ENCODE data around the gene ADRB2. TPM values are rescaled to one million over a fixed set of nuclear protein-coding genes. Genes with fewer than 3 reads are reported as not detected.

ADRB2 gene
- total RNA-seq, 1 donor from 2014 or later, result 0.64 TPM

DNA sequence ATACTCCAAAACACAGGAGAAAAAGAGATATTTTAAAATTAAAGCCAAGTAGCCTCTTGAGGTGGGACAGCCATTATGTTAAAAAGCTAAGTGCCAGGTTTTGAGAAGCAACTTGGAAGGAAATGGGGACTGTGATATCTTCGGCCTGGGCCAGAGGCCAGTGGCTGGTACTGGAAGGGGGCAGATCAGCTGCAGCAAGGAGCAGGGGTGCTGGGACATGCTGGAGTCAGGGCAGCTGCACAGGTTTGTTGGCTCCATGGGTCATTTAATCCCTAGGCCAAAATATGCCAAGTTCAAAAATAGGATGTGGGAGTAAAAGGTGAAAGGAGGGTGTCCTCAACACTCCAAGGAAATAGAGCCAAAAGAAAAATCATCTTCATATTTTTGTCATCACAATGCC lies 30.0 kb downstream of the ADRB2 start:
- Histone ChIP-seq H2AFZ (ENCODE audit: low read depth, low read length) (no peak overlapping the region), H3K4me3 (ENCODE audit: insufficient read depth, low read depth, low read length) (no peak overlapping the region), H4K20me1 (ENCODE audit: insufficient read depth, low read length) (no peaks in the 10 kb centered on the region), H3K27me3 (ENCODE audit: insufficient read depth, low read length) (no peaks in the 10 kb centered on the region), H3K9ac (ENCODE audit: low read length) (no peak overlapping the region), H3K79me2 (ENCODE audit: insufficient read depth, low read length) (no peaks in the 10 kb centered on the region), H3K4me2 (ENCODE audit: low read length) (no peak overlapping the region), H3K27ac (ENCODE audit: low read depth, low read length) (no peak overlapping the region), H3K4me1 (ENCODE audit: insufficient read depth, low read length) (no peaks in the 10 kb centered on the region), H3K36me3 (ENCODE audit: insufficient read depth, low read length) (no peaks in the 10 kb centered on the region), H3K9me3 (ENCODE audit: insufficient read depth, low read depth, low read length) (no peaks in the 10 kb centered on the region)
- no peaks in the 10 kb centered on the region for H3K36me3 Mint-ChIP-seq (ENCODE audit: low read depth, unreplicated experiment)
- no peak overlapping the region for H3K4me3 Mint-ChIP-seq (ENCODE audit: unreplicated experiment)
- H3K27ac Mint-ChIP-seq (ENCODE audit: unreplicated experiment), result no peak overlapping the region
- no peak for TF ChIP-seq EZH2 (IDR thresholded peaks at IDR 0.05; ENCODE audit: insufficient read depth, low read length)
- TF ChIP-seq, protein P1, sequence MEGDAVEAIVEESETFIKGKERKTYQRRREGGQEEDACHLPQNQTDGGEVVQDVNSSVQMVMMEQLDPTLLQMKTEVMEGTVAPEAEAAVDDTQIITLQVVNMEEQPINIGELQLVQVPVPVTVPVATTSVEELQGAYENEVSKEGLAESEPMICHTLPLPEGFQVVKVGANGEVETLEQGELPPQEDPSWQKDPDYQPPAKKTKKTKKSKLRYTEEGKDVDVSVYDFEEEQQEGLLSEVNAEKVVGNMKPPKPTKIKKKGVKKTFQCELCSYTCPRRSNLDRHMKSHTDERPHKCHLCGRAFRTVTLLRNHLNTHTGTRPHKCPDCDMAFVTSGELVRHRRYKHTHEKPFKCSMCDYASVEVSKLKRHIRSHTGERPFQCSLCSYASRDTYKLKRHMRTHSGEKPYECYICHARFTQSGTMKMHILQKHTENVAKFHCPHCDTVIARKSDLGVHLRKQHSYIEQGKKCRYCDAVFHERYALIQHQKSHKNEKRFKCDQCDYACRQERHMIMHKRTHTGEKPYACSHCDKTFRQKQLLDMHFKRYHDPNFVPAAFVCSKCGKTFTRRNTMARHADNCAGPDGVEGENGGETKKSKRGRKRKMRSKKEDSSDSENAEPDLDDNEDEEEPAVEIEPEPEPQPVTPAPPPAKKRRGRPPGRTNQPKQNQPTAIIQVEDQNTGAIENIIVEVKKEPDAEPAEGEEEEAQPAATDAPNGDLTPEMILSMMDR (IDR thresholded peaks at IDR 0.05; ENCODE audit: insufficient read depth, low read depth, low read length), result no peak
- no peaks in the 10 kb centered on the region for H3K27me3 Mint-ChIP-seq (ENCODE audit: low read depth, unreplicated experiment)
- no peak for FAIRE-seq
- no peaks in the 10 kb centered on the region for H3K9me3 Mint-ChIP-seq (ENCODE audit: unreplicated experiment)
- peaks cover 5% of the 10 kb centered on the region for H3K4me1 Mint-ChIP-seq (ENCODE audit: low read depth, unreplicated experiment)
- DNase-seq (ENCODE audit: low read depth), result no peak

DNA sequence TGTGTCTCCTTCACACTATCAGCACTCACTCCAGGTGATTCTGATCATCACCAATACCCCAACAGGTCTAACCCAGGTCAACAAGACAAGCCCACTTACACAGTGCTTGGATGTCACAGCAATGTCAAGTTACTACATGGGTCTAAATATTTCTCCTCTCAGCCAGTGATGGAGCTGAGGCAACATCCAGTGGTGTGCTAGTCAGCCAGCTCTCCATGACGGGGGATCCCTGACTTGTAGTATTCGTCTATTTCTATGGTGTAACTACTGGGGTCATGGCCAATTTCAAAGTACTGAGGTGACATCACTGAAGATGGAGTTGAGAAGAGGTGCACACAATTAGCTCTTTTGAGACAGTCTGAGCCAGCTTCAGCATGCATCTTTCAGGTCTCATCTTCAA lies 31.1 kb downstream of the ADRB2 start:
- no peak overlapping the region for H2AFZ ChIP-seq (ENCODE audit: low read depth, low read length)
- no peaks in the 10 kb centered on the region for H3K9me3 ChIP-seq (ENCODE audit: insufficient read depth, low read depth, low read length)
- no peak for FAIRE-seq
- Mint-ChIP-seq H3K4me3 (ENCODE audit: unreplicated experiment) (no peak overlapping the region), H3K4me1 (ENCODE audit: low read depth, unreplicated experiment) (peaks cover 5% of the 10 kb centered on the region), H3K36me3 (ENCODE audit: low read depth, unreplicated experiment) (no peaks in the 10 kb centered on the region), H3K27ac (ENCODE audit: unreplicated experiment) (no peak overlapping the region), H3K9me3 (ENCODE audit: unreplicated experiment) (no peaks in the 10 kb centered on the region), H3K27me3 (ENCODE audit: low read depth, unreplicated experiment) (no peaks in the 10 kb centered on the region)
- TF ChIP-seq, protein P1 (IDR thresholded peaks at IDR 0.05; ENCODE audit: insufficient read depth, low read depth, low read length), result no peak
- no peaks in the 10 kb centered on the region for H3K79me2 ChIP-seq (ENCODE audit: insufficient read depth, low read length)
- H3K4me1 ChIP-seq (ENCODE audit: insufficient read depth, low read length), result no peaks in the 10 kb centered on the region
- no peak overlapping the region for H3K9ac ChIP-seq (ENCODE audit: low read length)
- H3K4me2 ChIP-seq (ENCODE audit: low read length), result no peak overlapping the region
- H3K4me3 ChIP-seq (ENCODE audit: insufficient read depth, low read depth, low read length), result no peak overlapping the region
- H3K27me3 ChIP-seq (ENCODE audit: insufficient read depth, low read length), result no peaks in the 10 kb centered on the region
- H3K36me3 ChIP-seq (ENCODE audit: insufficient read depth, low read length), result no peaks in the 10 kb centered on the region
- no peak for DNase-seq (ENCODE audit: low read depth)
- H4K20me1 ChIP-seq (ENCODE audit: insufficient read depth, low read length), result no peaks in the 10 kb centered on the region
- no peak overlapping the region for H3K27ac ChIP-seq (ENCODE audit: low read depth, low read length)

DNA sequence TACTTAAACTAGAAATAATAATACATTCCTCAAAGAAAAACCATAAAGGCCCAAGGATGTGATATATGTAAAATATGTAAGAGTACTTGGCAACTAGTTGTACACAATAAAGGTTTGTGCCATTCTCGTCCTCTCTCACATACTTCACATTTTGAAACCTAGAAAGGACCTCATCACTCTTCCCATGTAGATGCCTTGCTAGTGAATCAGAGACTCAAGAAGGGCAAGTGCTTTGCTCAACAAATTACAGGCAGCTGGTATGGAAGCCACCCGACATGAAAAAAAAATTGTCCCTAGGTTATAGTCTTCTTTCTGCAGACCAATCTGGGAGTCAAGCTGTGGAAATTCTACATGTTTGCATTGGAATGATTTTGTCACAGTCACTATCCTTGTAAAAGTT lies 31.7 kb downstream of the ADRB2 start:
- FAIRE-seq (no peak), DNase-seq (ENCODE audit: low read depth) (peak; percentile 27)
- H3K4me3 ChIP-seq (ENCODE audit: insufficient read depth, low read depth, low read length), result no peak overlapping the region
- Mint-ChIP-seq H3K4me3 (ENCODE audit: unreplicated experiment) (no peak overlapping the region), H3K4me1 (ENCODE audit: low read depth, unreplicated experiment) (peaks cover 5% of the 10 kb centered on the region), H3K27ac (ENCODE audit: unreplicated experiment) (peak overlapping the region; percentile 29), H3K36me3 (ENCODE audit: low read depth, unreplicated experiment) (no peaks in the 10 kb centered on the region), H3K9me3 (ENCODE audit: unreplicated experiment) (no peaks in the 10 kb centered on the region), H3K27me3 (ENCODE audit: low read depth, unreplicated experiment) (no peaks in the 10 kb centered on the region)
- H3K4me2 ChIP-seq (ENCODE audit: low read length), result no peak overlapping the region
- no peak overlapping the region for H2AFZ ChIP-seq (ENCODE audit: low read depth, low read length)
- no peaks in the 10 kb centered on the region for H3K79me2 ChIP-seq (ENCODE audit: insufficient read depth, low read length)
- no peaks in the 10 kb centered on the region for H3K27me3 ChIP-seq (ENCODE audit: insufficient read depth, low read length)
- TF ChIP-seq, protein P1 (IDR thresholded peaks at IDR 0.05; ENCODE audit: insufficient read depth, low read depth, low read length), result no peak
- TF ChIP-seq EZH2 (IDR thresholded peaks at IDR 0.05; ENCODE audit: insufficient read depth, low read length), result no peak
- no peak overlapping the region for H3K27ac ChIP-seq (ENCODE audit: low read depth, low read length)
- H3K36me3 ChIP-seq (ENCODE audit: insufficient read depth, low read length), result no peaks in the 10 kb centered on the region
- no peaks in the 10 kb centered on the region for H3K4me1 ChIP-seq (ENCODE audit: insufficient read depth, low read length)
- H3K9ac ChIP-seq (ENCODE audit: low read length), result no peak overlapping the region
- H3K9me3 ChIP-seq (ENCODE audit: insufficient read depth, low read depth, low read length), result no peaks in the 10 kb centered on the region
- no peaks in the 10 kb centered on the region for H4K20me1 ChIP-seq (ENCODE audit: insufficient read depth, low read length)

Data from astrocyte (in vitro differentiated cells and primary cell).